GM18858 (cell line): Measurements from ENCODE around the gene RNF115.
A peak's percentile ranks its signal among the peaks of the same experiment; 100 is the strongest.
"Not testable (repeated sequence)": the region's sequence is repeated elsewhere in the genome, so short reads cannot be mapped to it uniquely, and the experiment has no call there.

Source experiments
- ATAC-seq: cut with Tn5 transposase; IDR thresholded peaks from one replicate; pipeline ENCODE4 v1.9.1; 2021; ENCODE audit not compliant: unreplicated experiment

RNF115 gene

DNA sequence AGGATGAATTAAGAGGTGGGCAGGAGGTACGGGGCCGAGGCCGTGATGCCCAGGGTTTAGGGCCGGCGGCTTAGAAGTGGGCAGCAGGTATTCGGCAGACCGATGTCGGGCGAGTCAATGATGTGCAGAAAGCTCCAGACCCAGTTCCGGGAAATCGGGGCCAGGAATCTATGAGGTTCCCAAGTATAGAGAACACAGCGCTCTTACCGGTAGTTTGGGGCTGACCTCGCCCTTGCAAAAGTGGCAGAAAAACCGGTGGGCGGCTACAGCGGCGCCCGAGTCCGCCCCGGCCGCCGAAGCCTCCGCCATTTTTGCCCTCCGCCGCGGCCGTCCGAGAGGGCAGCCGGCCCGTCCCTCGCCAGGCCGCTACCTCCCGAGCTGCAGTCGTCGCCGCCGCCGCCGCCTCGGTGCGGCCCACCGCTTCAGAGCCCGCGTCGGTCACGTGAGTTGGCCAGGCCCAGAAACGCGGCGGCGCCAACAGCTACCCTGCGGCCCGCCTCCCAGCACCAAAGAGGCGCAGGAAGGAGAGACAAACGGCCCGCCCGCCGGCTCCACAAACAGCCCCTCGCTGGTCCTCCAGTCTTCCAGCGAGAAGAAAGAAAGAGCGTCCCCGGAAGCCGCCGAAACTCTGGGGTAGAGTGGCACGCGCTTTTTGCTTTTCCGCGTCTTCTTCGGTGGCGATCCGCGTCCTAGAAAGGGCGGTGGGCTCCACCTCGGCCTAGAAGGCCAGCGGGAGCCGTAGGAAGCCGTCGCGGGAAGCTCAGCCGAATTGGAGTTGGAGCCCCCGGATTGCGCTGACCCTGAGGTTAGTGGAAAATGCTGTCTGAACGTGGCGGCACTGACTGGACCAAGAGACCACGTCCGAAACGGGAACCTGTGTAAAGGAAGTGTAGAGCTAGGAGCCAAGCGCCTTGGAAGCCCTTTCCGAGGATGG, at the start of gene RNF115, which contains the start of gene POLR3C:
RNF115 (minus strand) TSS at position 531 of the 934 bp plus-strand sequence; CDS start at position 309, 222 bp downstream.
POLR3C (plus strand) TSS at position 636 of the 934 bp plus-strand sequence. CDS start 1,577 bp downstream, outside the sequence.
- ATAC-seq, result peak; percentile 59

GRCh38 chr1:145871994-145872924, 48.4 kb upstream of the RNF115 start:
- ATAC-seq, result no peak

- ATAC-seq, result no peak
Measured at GRCh38 chr1:145868232-145868631, 44.3 kb upstream of the RNF115 start.

DNA sequence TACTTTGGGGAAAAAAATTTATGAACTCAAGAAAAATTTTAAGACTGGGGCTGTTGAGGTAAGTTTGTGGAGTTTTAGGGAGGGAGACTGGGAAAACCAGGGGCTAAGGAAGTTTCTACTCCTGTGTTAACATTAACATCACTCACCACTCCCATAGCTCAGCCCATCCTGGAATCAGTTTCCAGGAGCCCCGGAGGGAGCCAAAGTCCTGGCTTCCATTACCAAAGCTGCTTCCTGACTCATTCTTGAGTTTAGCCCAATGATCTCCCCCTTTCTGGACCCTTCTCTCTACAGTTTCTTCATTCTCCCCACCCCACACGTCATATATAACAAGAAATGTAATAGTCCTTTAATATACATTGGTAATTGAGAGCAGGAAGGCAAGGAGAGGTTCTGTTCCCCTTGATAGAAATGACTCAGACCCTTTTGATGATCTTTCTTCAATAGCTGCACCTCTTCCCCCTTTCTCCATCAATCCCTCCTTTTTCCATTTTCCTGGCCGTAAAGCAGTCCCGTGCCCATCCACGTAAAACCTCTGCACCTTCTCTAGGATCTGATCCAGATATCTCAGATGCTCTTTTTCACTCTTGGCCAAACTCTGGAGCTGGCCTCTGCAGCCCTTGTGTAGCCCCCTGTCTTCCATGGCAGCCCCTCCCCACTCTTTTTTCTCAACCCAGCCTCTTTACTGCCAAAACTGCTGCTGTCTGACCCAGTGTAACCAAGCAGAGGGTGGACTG, 39.6 kb upstream of the RNF115 start:
- no peak for ATAC-seq

DNA sequence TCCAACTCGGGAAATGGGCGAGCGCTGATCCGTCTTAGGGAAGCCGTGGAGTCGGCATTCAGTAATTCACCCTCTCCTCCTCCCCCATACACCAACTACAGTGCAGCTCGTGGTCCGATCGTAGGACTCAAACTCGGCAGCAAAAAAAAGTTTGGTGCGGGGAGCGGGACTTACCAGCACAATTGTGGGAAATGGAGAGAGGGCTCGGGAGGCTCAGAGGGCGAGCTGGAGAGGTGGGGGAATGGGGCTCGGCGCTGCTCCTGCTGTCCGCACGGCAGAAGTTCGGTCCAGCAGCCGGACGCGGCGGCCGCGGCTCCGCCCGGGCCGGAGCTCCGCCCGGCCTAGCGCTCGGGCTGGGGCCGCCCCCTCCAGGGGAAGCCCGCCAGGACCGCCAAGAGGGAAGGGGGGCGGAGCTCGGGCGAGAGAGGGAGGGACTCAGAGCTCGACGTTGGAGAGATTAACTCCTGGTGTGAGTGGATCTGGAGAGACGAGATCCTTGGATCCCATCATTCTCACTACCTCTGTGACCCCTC, 35.7 kb upstream of the RNF115 start:
- ATAC-seq, result peak; percentile 61

GRCh38 chr1:145858901-145859490, 35.1 kb upstream of the RNF115 start, which contains the start of gene PIAS3:
Gene PIAS3 (minus strand): TSS chr1:145859081. CDS start chr1:145858990, 91 bp downstream.
- ATAC-seq, result peak; percentile 73

GRCh38 chr1:145858238-145858900, 34.5 kb upstream of the RNF115 start:
- ATAC-seq, result no peak

- no peak for ATAC-seq
Measured at GRCh38 chr1:145857170-145857569, 33.3 kb upstream of the RNF115 start.

DNA sequence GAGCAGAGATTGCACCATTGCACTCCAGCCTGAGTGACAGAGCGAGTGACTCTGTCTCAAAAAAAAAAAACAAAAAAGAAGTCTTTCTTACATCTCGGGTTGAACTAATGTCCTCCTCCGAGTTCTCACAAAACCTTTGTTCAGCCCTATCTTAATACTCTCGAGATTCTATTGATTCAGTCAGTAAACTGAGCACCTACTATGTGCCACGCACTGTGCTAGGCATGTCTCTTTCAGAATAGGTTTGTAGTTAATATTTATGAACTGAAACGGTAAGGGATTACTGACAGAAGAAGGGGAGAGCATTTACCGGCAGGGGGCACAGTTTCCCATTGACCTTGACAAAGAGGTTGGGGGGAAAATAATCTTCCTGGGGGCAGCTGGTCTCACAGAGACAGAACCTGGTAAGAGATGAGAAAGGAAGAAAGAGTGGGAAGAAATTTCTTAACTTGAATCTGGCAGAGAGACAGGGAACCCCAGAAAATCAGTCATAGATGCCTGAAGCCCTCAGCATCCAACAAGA, 31.6 kb upstream of the RNF115 start:
- ATAC-seq, result no peak

DNA sequence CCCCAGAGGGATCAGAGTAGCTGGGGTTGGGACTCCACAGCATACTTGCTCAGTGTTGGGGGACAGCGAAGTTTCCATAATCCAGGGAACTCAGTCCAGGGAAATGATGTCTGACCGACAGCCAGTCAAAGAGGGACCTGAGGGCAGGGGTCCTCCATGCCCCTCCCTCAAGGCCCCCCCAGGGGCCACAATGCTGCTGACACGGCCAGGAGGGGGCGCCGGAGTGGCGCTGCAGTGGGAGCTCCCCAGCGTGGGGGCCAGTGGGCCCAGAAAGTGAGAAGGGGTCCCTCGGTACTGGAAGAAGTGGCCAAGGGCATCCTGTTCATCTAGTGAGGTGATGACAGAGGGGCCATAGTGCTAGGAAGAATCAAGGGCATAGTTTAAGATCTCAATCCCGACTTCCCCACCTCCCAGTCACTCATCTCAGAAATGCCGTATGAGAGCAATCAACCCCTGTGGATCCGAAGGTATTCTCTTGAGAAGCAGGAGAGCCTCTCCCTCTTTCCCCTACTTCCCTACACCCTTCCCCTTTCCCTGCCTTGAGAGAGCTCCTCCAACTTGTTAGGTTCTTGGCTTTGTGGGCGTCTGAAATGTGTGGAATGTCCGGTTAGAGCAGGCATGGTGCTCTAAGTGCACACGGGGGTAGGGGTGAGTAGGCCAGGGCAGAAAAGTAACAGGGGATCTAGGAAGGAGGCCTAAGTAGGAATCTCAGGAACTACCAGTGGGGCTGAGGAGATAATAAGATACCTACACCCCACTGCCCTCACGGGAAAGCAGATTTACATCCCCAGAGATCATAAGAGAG, 25.7 kb upstream of the RNF115 start:
- no peak for ATAC-seq

DNA sequence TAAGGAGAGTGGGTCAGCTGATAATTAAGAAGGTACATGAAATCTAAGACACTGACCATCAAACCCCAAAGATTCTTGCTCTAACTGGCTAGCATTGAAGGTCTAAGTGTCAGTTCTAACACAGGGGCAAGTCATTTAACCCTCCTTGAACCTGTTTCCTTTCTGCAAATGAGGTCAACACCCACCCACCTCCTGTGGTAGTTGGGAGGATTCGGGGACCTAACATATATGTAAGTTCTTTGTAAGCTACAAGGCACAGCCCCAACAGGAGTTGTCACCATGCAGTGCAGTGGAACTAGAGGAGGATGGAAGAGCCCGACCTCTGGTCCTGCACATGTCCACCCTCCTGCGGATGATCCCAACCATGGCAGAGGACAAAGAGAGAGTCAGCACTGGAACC, 23.9 kb upstream of the RNF115 start:
- no peak for ATAC-seq

DNA sequence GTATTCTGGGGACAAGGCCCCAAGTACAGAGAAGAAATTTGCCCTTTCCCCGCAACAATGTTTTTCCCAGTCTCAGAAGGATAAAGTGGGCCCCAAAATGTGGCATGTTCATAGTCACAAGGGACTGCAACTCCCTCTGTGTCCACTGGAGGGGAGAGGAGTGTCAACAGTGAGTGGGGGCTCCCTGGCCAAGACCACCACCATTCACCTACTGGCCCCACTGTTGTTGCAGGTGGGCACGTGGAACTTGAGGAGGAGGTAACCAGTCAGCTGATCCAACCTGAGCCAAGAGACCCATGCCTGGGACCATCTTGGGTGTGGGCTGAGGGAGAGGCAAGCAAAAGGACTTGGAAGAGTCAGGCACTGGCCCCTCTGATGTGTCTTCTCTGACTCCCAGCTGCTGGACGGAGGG, 22.3 kb upstream of the RNF115 start:
- ATAC-seq, result no peak

DNA sequence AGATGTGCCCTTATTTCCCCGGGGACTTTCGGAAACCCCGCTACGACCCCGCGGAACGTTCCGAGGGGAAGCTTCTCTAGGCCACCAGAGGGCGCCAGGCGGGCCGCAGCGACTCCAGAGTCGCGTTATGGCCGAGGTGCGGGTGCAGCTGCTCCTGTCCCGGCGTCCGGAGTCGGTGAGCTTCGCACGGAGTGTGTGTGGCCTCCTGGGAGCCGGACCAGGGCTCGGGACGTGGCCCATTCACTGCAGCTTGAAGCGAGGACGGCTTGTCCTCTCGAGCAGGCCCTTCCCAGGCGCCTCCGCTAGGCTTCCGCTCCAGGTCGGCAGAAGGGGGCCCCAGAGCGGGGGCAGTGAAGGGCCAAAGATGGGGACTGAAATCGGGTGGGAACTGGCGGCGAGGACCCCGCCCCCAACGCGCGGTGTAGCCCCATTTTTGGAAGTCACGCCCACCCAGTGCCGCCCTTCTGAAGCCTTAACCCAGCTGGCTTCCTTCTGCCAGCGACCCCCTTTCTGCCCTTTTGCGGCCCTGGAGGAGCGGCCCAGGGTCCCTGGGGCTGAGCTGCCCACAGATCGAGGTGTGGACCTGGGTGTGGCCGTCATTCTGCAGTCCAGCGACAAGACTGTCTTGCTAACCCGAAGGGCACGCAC, 21.7 kb upstream of the RNF115 start, which contains the start of gene NUDT17:
NUDT17 (plus strand) TSS at position 117 of the 648 bp plus-strand sequence; CDS start at position 128, 11 bp downstream.
- ATAC-seq, result peak; percentile 31

DNA sequence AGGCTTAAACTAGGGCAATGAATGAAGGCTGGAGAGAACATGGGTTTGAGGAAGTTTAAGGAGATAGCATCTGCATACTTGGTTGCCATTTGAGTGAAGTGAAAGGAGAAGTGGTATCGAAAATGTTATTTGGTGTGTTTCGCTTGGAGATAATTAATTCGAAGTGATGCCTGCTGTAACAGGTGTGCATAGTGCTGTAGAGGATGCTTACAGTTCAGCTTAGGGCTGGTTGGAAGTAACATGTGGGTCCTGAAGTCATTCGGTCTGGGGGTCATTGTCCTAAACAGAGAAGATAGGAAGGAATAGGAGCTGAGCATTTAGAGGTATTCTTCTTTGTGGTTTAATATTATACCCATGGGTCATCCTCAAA, 21.2 kb upstream of the RNF115 start:
- peak; percentile 68 for ATAC-seq

DNA sequence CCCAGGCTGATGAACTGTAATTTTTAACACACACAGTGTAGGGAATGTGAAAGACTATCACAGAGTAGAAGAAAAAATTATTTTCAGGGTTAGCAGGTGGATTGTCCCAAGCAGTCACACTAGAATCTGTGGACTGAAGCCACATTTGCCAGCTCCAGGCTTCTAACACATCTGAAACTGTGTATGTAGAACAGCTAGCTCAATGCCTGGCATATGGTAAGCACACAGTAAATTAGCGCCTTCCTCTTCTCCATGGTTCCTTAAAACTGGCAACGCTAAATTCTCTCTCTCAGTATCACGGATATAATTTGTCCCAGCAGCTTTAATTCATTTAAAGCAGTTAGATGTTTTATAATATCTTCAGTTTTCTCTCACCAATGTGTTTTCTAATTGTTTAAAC, 19.1 kb upstream of the RNF115 start:
- no peak for ATAC-seq

DNA sequence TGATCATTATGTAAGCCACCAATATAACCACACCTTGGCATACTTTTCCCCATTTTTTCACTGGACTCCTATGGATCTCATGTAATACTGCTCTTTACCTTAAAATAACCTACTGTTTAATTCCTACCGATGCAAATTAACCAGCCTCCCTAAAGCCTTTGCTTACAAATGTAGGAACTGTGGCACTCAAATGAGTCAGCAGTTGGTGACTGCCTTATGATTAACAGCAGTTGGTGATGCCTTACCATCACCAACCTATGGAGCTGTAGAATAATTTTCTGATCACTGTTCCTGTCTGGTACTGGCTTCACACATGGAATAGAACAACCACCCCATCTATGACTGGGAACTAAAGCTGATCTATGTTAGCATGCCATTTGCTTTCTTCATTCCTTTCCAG, 13.8 kb upstream of the RNF115 start:
- ATAC-seq, result no peak

- ATAC-seq, result not testable (repeated sequence)
Measured at GRCh38 chr1:145830810-145831209, 6.9 kb upstream of the RNF115 start.
